Gastrocnemius medialis (tissue), 4 donors: Measurements from ENCODE around the gene CLDN6. TPM values are rescaled to one million over a fixed set of nuclear protein-coding genes. Genes with fewer than 3 reads are reported as not detected.

Experiments
- ATAC-seq, 2 donors: fragments of 150-250 bp; one replicate each; pipeline ENCODE4 v1.9.1; 2016
- DNase-seq, 2 donors: peaks; one replicate each; pipeline ENCODE4 v3.0.0-alpha.2; 2019
- H3K27ac ChIP-seq, 4 donors: fragments of 200-600 bp; sonication (generic); 1 replicate in 1 of 4; 2 replicates in 3 of 4; pipeline ENCODE4 v1.5.1; 2016 to 2018; ENCODE audit warnings: mild to moderate bottlenecking in 2 of 4, moderate library complexity in 1 of 4
- H3K27me3 ChIP-seq, 3 donors: fragments of 200-600 bp; sonication (generic) in 2 of 3; 1 replicate in 1 of 3; 2 replicates in 2 of 3; pipeline versions ENCODE4 v1.5.1 to v1.6.0; 2016 to 2019; ENCODE audit warnings: mild to moderate bottlenecking in 1 of 3, moderate library complexity in 1 of 3
- H3K36me3 ChIP-seq, 2 donors: fragments of 200-600 bp; sonication (generic) in 1 of 2; one replicate each; pipeline ENCODE4 v1.5.1; 2017 to 2018
- H3K4me1 ChIP-seq, 2 donors: fragments of 200-600 bp; sonication (generic) in 1 of 2; one replicate each; pipeline ENCODE4 v1.5.1; 2016 to 2017; ENCODE audit warnings: mild to moderate bottlenecking in 2 of 2
- H3K4me3 ChIP-seq, 4 donors: fragments of 200-600 bp; sonication (generic) in 3 of 4; 1 replicate in 1 of 4; 2 replicates in 3 of 4; pipeline ENCODE4 v1.5.1; 2016 to 2019; ENCODE audit warnings: mild to moderate bottlenecking in 2 of 4
- H3K9me3 ChIP-seq, 3 donors: fragments of 200-600 bp; sonication (generic) in 2 of 3; 1 replicate in 1 of 3; 2 replicates in 2 of 3; pipeline ENCODE4 v1.5.1; 2016 to 2019
- CTCF ChIP-seq, 5 experiments: fragments of 450-650 bp in 3 of 5; fragments of 200-600 bp in 2 of 5; sonication (generic) in 2 of 5; IDR thresholded peaks in 4 of 5; conservative IDR thresholded peaks in 1 of 5; 1 replicate in 4 of 5; 2 replicates in 1 of 5; pipeline ENCODE4 v1.5.1; 2016 to 2019; ENCODE audit warnings: antibody characterized with exemption in 5 of 5, mild to moderate bottlenecking in 3 of 5, moderate library complexity in 3 of 5
- POLR2A ChIP-seq, 2 donors: fragments of 450-650 bp; IDR thresholded peaks; one replicate each; pipeline ENCODE4 v1.6.1; 2017; ENCODE audit warnings: antibody characterized with exemption in 2 of 2, mild to moderate bottlenecking in 2 of 2, moderate library complexity in 2 of 2
- in situ Hi-C, 4 donors: fragments of 200-750 bp; cut with MboI; loops; one replicate each; pipeline versions ENCODE4 v1.15.0 to v1.8.0; 2017; ENCODE audit warnings: low sequenced_read_pairs in 4 of 4
- intact Hi-C: fragments of 100-400 bp; cut with DNase I; formaldehyde crosslinking; loops from one replicate; pipeline ENCODE4 v1.15.1; 2023; ENCODE audit warnings: low total_unique reads
- total RNA-seq, 4 donors: library from RNA; depleted of rRNA; stranded (reverse); fragments of >200 nt; gene quantifications; one replicate each; pipeline versions ENCODE4 v1.1.0 to v1.2.3, GENCODE V29; 2016

CLDN6 gene
- total RNA-seq, 4 donors from 2014 or later = 0.55 TPM; not detected in 3

- no peak for TF ChIP-seq POLR2A (IDR thresholded peaks at IDR 0.05)
- no peak for TF ChIP-seq CTCF (IDR thresholded peaks at IDR 0.05 in 4 of 5, conservative IDR thresholded peaks at IDR 0.05 in 1 of 5)
- H3K4me3 ChIP-seq = peak overlapping the region in 2 of 4 donors; percentile 8 to 13
- intact Hi-C loops = no loop called here
Measured at GRCh38 chr16:2966808-2967191, 51.2 kb downstream of the CLDN6 start.

GRCh38 chr16:2966043-2966807, 51.8 kb downstream of the CLDN6 start:
- TF ChIP-seq POLR2A (IDR thresholded peaks at IDR 0.05) = no peak
- TF ChIP-seq CTCF (IDR thresholded peaks at IDR 0.05 in 4 of 5, conservative IDR thresholded peaks at IDR 0.05 in 1 of 5) = no peak
- Histone ChIP-seq H3K4me3 (peak overlapping the region in 2 of 4 donors; percentile 8 to 13), H3K36me3 (no peaks in the 10 kb centered on the region), H3K9me3 (no peaks in the 10 kb centered on the region), H3K27ac (no peak overlapping the region), H3K27me3 (peaks cover 66 to 71% (median 69%) of the 10 kb centered on the region in 3 donors), H3K4me1 (peaks cover 16 to 45% of the 10 kb centered on the region in 2 donors)
- ATAC-seq (no peak), DNase-seq (no peak)
- in situ Hi-C loops = no loop called here
- intact Hi-C loops = no loop called here

More at GRCh38 chr16:2966808-2967191, 51.2 kb downstream of the CLDN6 start:
- H3K27ac ChIP-seq = no peak overlapping the region
- H3K27me3 ChIP-seq = peaks cover 64 to 65% (median 65%) of the 10 kb centered on the region in 3 donors
- in situ Hi-C loops = no loop called here
- no peaks in the 10 kb centered on the region for H3K36me3 ChIP-seq
- H3K9me3 ChIP-seq = no peaks in the 10 kb centered on the region
- DNase-seq (no peak), ATAC-seq (no peak)
- H3K4me1 ChIP-seq = peaks cover 16 to 45% of the 10 kb centered on the region in 2 donors

Other genes with a start within 250 kb of the CLDN6 start
- 100 to 1,000 TPM; 216 to 970 (median 375) TPM for gene ELOB, start 240.9 kb downstream of the CLDN6 start, total RNA-seq
- not detected for gene PRSS33, start 230.6 kb downstream of the CLDN6 start, total RNA-seq
- gene PRSS41, start 219.7 kb downstream of the CLDN6 start, total RNA-seq = not detected
- gene PRSS21, start 200.9 kb downstream of the CLDN6 start, total RNA-seq = not detected
- gene ZG16B, start 187.9 kb downstream of the CLDN6 start, total RNA-seq = not detected
- not detected for gene PRSS22, start 160.0 kb downstream of the CLDN6 start, total RNA-seq
- 10 to 100 TPM; 19.5 to 54.5 (median 30.2) TPM for gene FLYWCH2, start 135.0 kb downstream of the CLDN6 start, total RNA-seq
- 10 to 100 TPM; 41.7 to 49.7 (median 44.0) TPM for gene FLYWCH1, start 106.3 kb downstream of the CLDN6 start, total RNA-seq
- gene KREMEN2, start 53.9 kb downstream of the CLDN6 start, total RNA-seq = not detected
- 10 to 100 TPM in 2 of 4 donors, 1 to 10 TPM in 2; 4.2 to 14.6 (median 10.2) TPM for gene PAQR4, start 48.8 kb downstream of the CLDN6 start, total RNA-seq
- 1 to 10 TPM in 2 of 4 donors, not detected in 2; 1.4 to 2.4 TPM for gene PKMYT1, start 37.7 kb downstream of the CLDN6 start, total RNA-seq
- under 1 TPM in 1 of 4 donors, not detected in 3; 0.40 TPM for gene CLDN9, start 5.3 kb downstream of the CLDN6 start, total RNA-seq
- 100 to 1,000 TPM in 2 of 4 donors, 10 to 100 TPM in 2; 34.0 to 161 (median 85.5) TPM for gene TNFRSF12A, start 2.2 kb upstream of the CLDN6 start, total RNA-seq
- 100 to 1,000 TPM in 1 of 4 donors, 10 to 100 TPM in 3; 41.8 to 124 (median 66.9) TPM for gene HCFC1R1, start 5.8 kb upstream of the CLDN6 start, total RNA-seq
- 10 to 100 TPM; 15.0 to 31.1 (median 21.5) TPM for gene THOC6, start 5.9 kb upstream of the CLDN6 start, total RNA-seq
- gene BICDL2, start 18.8 kb upstream of the CLDN6 start, total RNA-seq = under 1 TPM in 1 of 4 donors, not detected in 3; 0.32 TPM
- under 1 TPM in 3 of 4 donors, not detected in 1; 0.15 to 0.75 (median 0.58) TPM for gene MMP25, start 28.4 kb upstream of the CLDN6 start, total RNA-seq
- gene IL32, start 47.5 kb upstream of the CLDN6 start, total RNA-seq = 10 to 100 TPM; 45.4 to 79.0 (median 54.6) TPM
- gene ZSCAN10, start 81.1 kb upstream of the CLDN6 start, total RNA-seq = not detected
- 10 to 100 TPM in 1 of 4 donors, 1 to 10 TPM in 3; 4.8 to 10.8 (median 6.1) TPM for gene ZNF205, start 94.4 kb upstream of the CLDN6 start, total RNA-seq
- 10 to 100 TPM in 3 of 4 donors, 1 to 10 TPM in 1; 8.9 to 18.6 (median 14.5) TPM for gene ZNF213, start 116.8 kb upstream of the CLDN6 start, total RNA-seq
- gene OR1F1, start 170.0 kb upstream of the CLDN6 start, total RNA-seq = not detected
- 1 to 10 TPM in 3 of 4 donors, under 1 TPM in 1; 0.49 to 3.2 (median 2.2) TPM for gene ZNF200, start 217.0 kb upstream of the CLDN6 start, total RNA-seq
- 1 to 10 TPM in 1 of 4 donors, under 1 TPM in 3; 0.32 to 1.2 (median 0.76) TPM for gene MEFV, start 238.4 kb upstream of the CLDN6 start, total RNA-seq